T follicular helper cell (primary cell): ENCODE results near the gene HSF2BP.
"Not testable (repeated sequence)": the region's sequence is repeated elsewhere in the genome, so short reads cannot be mapped to it uniquely, and the experiment has no call there.

Experiments used
- DNase-seq: peaks from one replicate; pipeline ENCODE4 v3.0.0-alpha.2; 2020; ENCODE audit warnings: low read depth

HSF2BP gene

GRCh38 chr21:43516860-43517627 lies 142.2 kb downstream of the HSF2BP start:
- not testable (repeated sequence) for DNase-seq

GRCh38 chr21:43516295-43516847 lies 142.9 kb downstream of the HSF2BP start:
- DNase-seq = not testable (repeated sequence)

- not testable (repeated sequence) for DNase-seq
These were observed 144.5 kb downstream of the HSF2BP start for GRCh38 chr21:43514834-43515233.

GRCh38 chr21:43513023-43513422 lies 146.3 kb downstream of the HSF2BP start:
- not testable (repeated sequence) for DNase-seq

- not testable (repeated sequence) for DNase-seq
These were observed 148.1 kb downstream of the HSF2BP start for GRCh38 chr21:43511209-43511608.

GRCh38 chr21:43510669-43511068 lies 148.6 kb downstream of the HSF2BP start:
- not testable (repeated sequence) for DNase-seq

- not testable (repeated sequence) for DNase-seq
These were observed 155.4 kb downstream of the HSF2BP start for GRCh38 chr21:43503892-43504291.

- DNase-seq = not testable (repeated sequence)
These were observed 156.1 kb downstream of the HSF2BP start for GRCh38 chr21:43503075-43503750.

- DNase-seq = not testable (repeated sequence)
These were observed 156.7 kb downstream of the HSF2BP start for GRCh38 chr21:43502407-43503071.

- DNase-seq = not testable (repeated sequence)
These were observed 160.4 kb downstream of the HSF2BP start for GRCh38 chr21:43498924-43499323.

GRCh38 chr21:43498065-43498464 lies 161.2 kb downstream of the HSF2BP start:
- not testable (repeated sequence) for DNase-seq

- not testable (repeated sequence) for DNase-seq
These were observed 164.8 kb downstream of the HSF2BP start for GRCh38 chr21:43494279-43495012.

- DNase-seq = not testable (repeated sequence)
These were observed 165.8 kb downstream of the HSF2BP start for GRCh38 chr21:43493471-43493870.

- not testable (repeated sequence) for DNase-seq
These were observed 171.1 kb downstream of the HSF2BP start for GRCh38 chr21:43488235-43488634.

GRCh38 chr21:43486051-43486450 lies 173.2 kb downstream of the HSF2BP start:
- not testable (repeated sequence) for DNase-seq

GRCh38 chr21:43485016-43485415 lies 174.3 kb downstream of the HSF2BP start:
- DNase-seq = not testable (repeated sequence)

- not testable (repeated sequence) for DNase-seq
These were observed 180.1 kb downstream of the HSF2BP start for GRCh38 chr21:43479197-43479596.
